ENCODE results near the gene CD96.

DNA sequence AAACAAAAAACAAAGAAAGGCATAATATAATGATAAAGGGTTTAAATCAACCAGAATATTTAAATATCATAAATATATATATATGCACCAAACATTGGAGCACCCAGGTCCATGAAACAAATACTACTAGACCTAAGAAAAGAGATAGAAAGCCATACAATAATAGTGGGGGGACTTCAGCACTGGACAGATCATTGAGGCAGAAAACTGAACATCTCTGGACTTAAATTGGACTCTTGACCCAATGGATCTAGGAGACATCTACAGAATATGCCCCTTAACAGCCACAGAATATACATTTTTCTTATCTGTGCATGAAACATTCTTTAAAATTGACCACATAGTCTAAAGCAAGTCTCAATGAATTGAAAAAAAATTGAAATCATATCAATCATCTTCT, 48.7 kb upstream of the CD96 start:
- TF ChIP-seq, protein P1, sequence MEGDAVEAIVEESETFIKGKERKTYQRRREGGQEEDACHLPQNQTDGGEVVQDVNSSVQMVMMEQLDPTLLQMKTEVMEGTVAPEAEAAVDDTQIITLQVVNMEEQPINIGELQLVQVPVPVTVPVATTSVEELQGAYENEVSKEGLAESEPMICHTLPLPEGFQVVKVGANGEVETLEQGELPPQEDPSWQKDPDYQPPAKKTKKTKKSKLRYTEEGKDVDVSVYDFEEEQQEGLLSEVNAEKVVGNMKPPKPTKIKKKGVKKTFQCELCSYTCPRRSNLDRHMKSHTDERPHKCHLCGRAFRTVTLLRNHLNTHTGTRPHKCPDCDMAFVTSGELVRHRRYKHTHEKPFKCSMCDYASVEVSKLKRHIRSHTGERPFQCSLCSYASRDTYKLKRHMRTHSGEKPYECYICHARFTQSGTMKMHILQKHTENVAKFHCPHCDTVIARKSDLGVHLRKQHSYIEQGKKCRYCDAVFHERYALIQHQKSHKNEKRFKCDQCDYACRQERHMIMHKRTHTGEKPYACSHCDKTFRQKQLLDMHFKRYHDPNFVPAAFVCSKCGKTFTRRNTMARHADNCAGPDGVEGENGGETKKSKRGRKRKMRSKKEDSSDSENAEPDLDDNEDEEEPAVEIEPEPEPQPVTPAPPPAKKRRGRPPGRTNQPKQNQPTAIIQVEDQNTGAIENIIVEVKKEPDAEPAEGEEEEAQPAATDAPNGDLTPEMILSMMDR (IDR thresholded peaks at IDR 0.05; ENCODE audit: poor library complexity, severe bottlenecking) = no peak
- TF ChIP-seq RAD21 (conservative IDR thresholded peaks at IDR 0.05) = no peak
- no peak for TF ChIP-seq SMC3 (conservative IDR thresholded peaks at IDR 0.05; ENCODE audit: poor library complexity)
- TF ChIP-seq MXI1 (conservative IDR thresholded peaks at IDR 0.05; ENCODE audit: poor library complexity, severe bottlenecking) = no peak
